SK-N-SH (cell line): ENCODE measurements around the gene CFAP43. TPM values are rescaled to one million over a fixed set of nuclear protein-coding genes. Genes with fewer than 3 reads are reported as not detected.

ENCODE experiments used
- CTCF ChIA-PET: fragments of 300-600, 350-600 bp; formaldehyde crosslinking; extraction: SDS; loops from one replicate; lab custom pipeline; 2021; lab: Yijun Ruan, JAX
- POLR2A ChIA-PET: fragments of 350-600 bp; sonication (Branson Sonifier 250); formaldehyde crosslinking; extraction: SDS; loops from one replicate; lab custom pipeline; 2020; ENCODE audit warnings: antibody characterized with exemption, inconsistent platforms; lab: Yijun Ruan, JAX
- DNase-seq: peaks from one replicate; pipeline ENCODE4 v3.0.0; 2012
- H2AFZ ChIP-seq: fragments of 200-600 bp; sonication (generic); 2 replicates; pipeline ENCODE4 v1.8.1; 2016; ENCODE audit warnings: antibody characterized with exemption, mild to moderate bottlenecking, low read depth
- H3F3A ChIP-seq: fragments of 200-600 bp; sonication (generic); replicated peaks from 2 replicates; pipeline ENCODE3; 2016; ENCODE audit warnings: antibody characterized with exemption, mild to moderate bottlenecking; ENCODE audit not compliant: insufficient read depth
- H3K27ac ChIP-seq, 2 experiments: fragments of 200-500 bp in 1 of 2; fragments of 200-600 bp in 1 of 2; sonication (Bioruptor generic) in 1 of 2; sonication (generic), shearing (Covaris generic) in 1 of 2; 2 replicates each; pipeline versions ENCODE4 v1.5.1 to v1.6.1; 2014 to 2016; ENCODE audit warnings: low read depth in 2 of 2, inconsistent platforms in 1 of 2, low read length in 1 of 2, mild to moderate bottlenecking in 1 of 2, mixed read lengths in 1 of 2
- H3K27me3 ChIP-seq: fragments of 200-600 bp; sonication (generic), shearing (Covaris generic); 2 replicates; pipeline ENCODE4 v1.6.1; 2016; ENCODE audit warnings: mixed run types; ENCODE audit not compliant: insufficient read depth
- H3K36me3 ChIP-seq, 2 experiments: fragments of 200-500 bp in 1 of 2; fragments of 200-600 bp in 1 of 2; sonication (Bioruptor generic) in 1 of 2; sonication (generic) in 1 of 2; replicated peaks in 1 of 2; 2 replicates each; pipeline versions ENCODE3 to v1.5.1; 2014 to 2016; ENCODE audit warnings: low read length in 1 of 2, mild to moderate bottlenecking in 1 of 2; ENCODE audit not compliant: insufficient read depth in 2 of 2, control insufficient read depth in 1 of 2
- H3K4me1 ChIP-seq, 2 experiments: fragments of 200-500 bp in 1 of 2; fragments of 200-600 bp in 1 of 2; sonication (Bioruptor generic) in 1 of 2; sonication (generic), shearing (Covaris generic) in 1 of 2; 2 replicates each; pipeline versions ENCODE4 v1.5.1 to v1.6.1; 2014 to 2016; ENCODE audit warnings: low read depth in 1 of 2, low read length in 1 of 2, mixed run types in 1 of 2; ENCODE audit not compliant: insufficient read depth in 2 of 2, control insufficient read depth in 1 of 2
- H3K4me2 ChIP-seq: fragments of 200-600 bp; sonication (generic), shearing (Covaris generic); 2 replicates; pipeline ENCODE4 v1.6.1; 2017; ENCODE audit warnings: mixed run types
- H3K4me3 ChIP-seq, 2 experiments: fragments of 200-500 bp in 1 of 2; fragments of 200-600 bp in 1 of 2; sonication (Bioruptor generic) in 1 of 2; sonication (generic), shearing (Covaris generic) in 1 of 2; 2 replicates each; pipeline versions ENCODE4 v1.5.1 to v1.8.1; 2014 to 2016; ENCODE audit warnings: low read depth in 2 of 2, inconsistent platforms in 1 of 2, low read length in 1 of 2, mild to moderate bottlenecking in 1 of 2, mixed read lengths in 1 of 2, moderate library complexity in 1 of 2
- H3K79me2 ChIP-seq: fragments of 200-600 bp; sonication (generic); 2 replicates; pipeline ENCODE4 v1.8.1; 2017; ENCODE audit warnings: mild to moderate bottlenecking; ENCODE audit not compliant: insufficient read depth
- H3K9ac ChIP-seq: fragments of 200-600 bp; sonication (generic); 2 replicates; pipeline ENCODE4 v1.6.1; 2017; ENCODE audit warnings: mixed run types
- H3K9me2 ChIP-seq: fragments of 200-600 bp; sonication (generic); 2 replicates; pipeline ENCODE4 v1.6.1; 2017; ENCODE audit warnings: mixed run types
- H3K9me3 ChIP-seq: fragments of 200-600 bp; sonication (generic); 2 replicates; pipeline ENCODE4 v1.6.1; 2017; ENCODE audit warnings: mixed run types, mild to moderate bottlenecking, moderate library complexity
- H4K20me1 ChIP-seq: fragments of 200-600 bp; sonication (generic); 2 replicates; pipeline ENCODE4 v1.6.1; 2017; ENCODE audit warnings: mild to moderate bottlenecking, mixed run types; ENCODE audit not compliant: insufficient read depth
- CHD2 ChIP-seq: fragments of 150-350 bp; IDR thresholded peaks from 2 replicates; pipeline ENCODE4 v1.6.1; 2018; ENCODE audit warnings: low read length; ENCODE audit not compliant: partially characterized antibody
- ELF1 ChIP-seq: IDR thresholded peaks from 2 replicates; pipeline ENCODE4 v1.4.0; 2012
- FOSL2 ChIP-seq: IDR thresholded peaks from 2 replicates; pipeline ENCODE4 v1.4.0; 2012; ENCODE audit warnings: low read depth, mild to moderate bottlenecking, moderate library complexity, borderline replicate concordance
- FOXM1 ChIP-seq: IDR thresholded peaks from 2 replicates; pipeline ENCODE4 v1.4.0; 2012; ENCODE audit warnings: low read depth, mild to moderate bottlenecking
- GATA2 ChIP-seq: sonication (generic); formaldehyde crosslinking; IDR thresholded peaks from 2 replicates; pipeline ENCODE4 v1.5.0; 2020; ENCODE audit warnings: mild to moderate bottlenecking, missing genetic modification reagents
- JUND ChIP-seq: IDR thresholded peaks from 2 replicates; pipeline ENCODE4 v1.4.0; 2012
- MXI1 ChIP-seq: IDR thresholded peaks from 2 replicates; pipeline ENCODE4 v1.6.1; 2012; ENCODE audit warnings: mild to moderate bottlenecking, low read depth, low read length, improper control_type of control experiment
- POLR2AphosphoS5 ChIP-seq: IDR thresholded peaks from 2 replicates; pipeline ENCODE4 v1.6.1; 2012; ENCODE audit warnings: low read depth, low read length
- RAD21 ChIP-seq: IDR thresholded peaks from 2 replicates; pipeline ENCODE4 v1.6.1; 2012; ENCODE audit warnings: mild to moderate bottlenecking, low read length
- RXRA ChIP-seq: IDR thresholded peaks from 2 replicates; pipeline ENCODE4 v1.4.0; 2012; ENCODE audit warnings: low read depth, mild to moderate bottlenecking, borderline replicate concordance
- TEAD4 ChIP-seq: IDR thresholded peaks from 2 replicates; pipeline ENCODE4 v1.4.0; 2012; ENCODE audit warnings: mild to moderate bottlenecking, borderline replicate concordance; ENCODE audit not compliant: insufficient read depth
- USF2 ChIP-seq: fragments of 150-350 bp; IDR thresholded peaks from 2 replicates; pipeline ENCODE4 v1.6.1; 2017; ENCODE audit warnings: antibody characterized with exemption, low read length, low read depth, borderline replicate concordance
- WGBS: methylation state at CpG from one replicate; pipeline ENCODE4 v1.1.6; 2017; ENCODE audit warnings: low lambda C conversion rate; 5-methylcytosine and 5-hydroxymethylcytosine counted together
- polyA plus RNA-seq, 3 experiments: library from polyadenylated mRNA; depleted of rRNA; stranded (reverse); fragments of >200 nt; gene quantifications; 2 replicates each; pipeline ENCODE4 v1.2.3, GENCODE V29; 2012
- TF ChIP-seq, protein P1 (sequence below): IDR thresholded peaks from 2 replicates; pipeline ENCODE4 v1.4.0; 2012; ENCODE audit warnings: low read depth, borderline replicate concordance
- TF ChIP-seq, protein P2 (sequence below): IDR thresholded peaks from 2 replicates; pipeline ENCODE4 v1.4.0; 2012; ENCODE audit warnings: low read depth, borderline replicate concordance
- TF ChIP-seq, protein P3 (sequence below): fragments of 200-600 bp; sonication (generic); IDR thresholded peaks from 2 replicates; pipeline ENCODE4 v1.6.1; 2017; ENCODE audit warnings: antibody characterized with exemption, mild to moderate bottlenecking, moderate library complexity
- TF ChIP-seq, protein P4 (sequence below): IDR thresholded peaks from 2 replicates; pipeline ENCODE4; 2012
- TF ChIP-seq, protein P5 (sequence below): IDR thresholded peaks from 2 replicates; pipeline ENCODE4 v1.6.1; 2012; ENCODE audit warnings: mild to moderate bottlenecking, low read depth, low read length, moderate library complexity

Gene CFAP43
- polyA plus RNA-seq, 1 of the 3 experiments (the other 2 are of a cell fraction) = 0.35 TPM

DNA sequence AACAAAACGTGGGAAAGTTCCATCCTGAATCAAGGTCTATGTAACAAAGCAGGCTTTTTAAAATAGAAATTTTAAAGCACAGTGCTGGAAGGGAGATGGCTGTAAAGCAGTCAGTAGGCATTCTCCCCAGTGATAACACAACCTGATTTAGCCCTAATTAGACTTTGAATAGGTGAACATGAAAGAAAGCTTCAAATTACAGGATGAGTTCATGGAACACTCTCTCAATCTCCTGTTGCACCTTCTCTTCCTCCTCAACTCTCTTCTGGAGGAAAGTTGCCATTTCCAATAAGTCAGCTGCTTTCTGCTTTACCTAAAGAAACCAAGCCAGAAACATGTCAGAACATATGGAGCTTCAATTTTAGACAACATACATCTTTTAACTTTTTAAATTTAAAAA lies 90.1 kb downstream of the CFAP43 start:
- CTCF ChIA-PET = interaction anchor here (1.3 to 1.4 kb wide), 2 partner anchors 14 to 58 kb away, joined by 3 read pairs; no protein-coding TSS in a partner anchor
- TF ChIP-seq ELF1 = no peak
- TF ChIP-seq, protein P1, sequence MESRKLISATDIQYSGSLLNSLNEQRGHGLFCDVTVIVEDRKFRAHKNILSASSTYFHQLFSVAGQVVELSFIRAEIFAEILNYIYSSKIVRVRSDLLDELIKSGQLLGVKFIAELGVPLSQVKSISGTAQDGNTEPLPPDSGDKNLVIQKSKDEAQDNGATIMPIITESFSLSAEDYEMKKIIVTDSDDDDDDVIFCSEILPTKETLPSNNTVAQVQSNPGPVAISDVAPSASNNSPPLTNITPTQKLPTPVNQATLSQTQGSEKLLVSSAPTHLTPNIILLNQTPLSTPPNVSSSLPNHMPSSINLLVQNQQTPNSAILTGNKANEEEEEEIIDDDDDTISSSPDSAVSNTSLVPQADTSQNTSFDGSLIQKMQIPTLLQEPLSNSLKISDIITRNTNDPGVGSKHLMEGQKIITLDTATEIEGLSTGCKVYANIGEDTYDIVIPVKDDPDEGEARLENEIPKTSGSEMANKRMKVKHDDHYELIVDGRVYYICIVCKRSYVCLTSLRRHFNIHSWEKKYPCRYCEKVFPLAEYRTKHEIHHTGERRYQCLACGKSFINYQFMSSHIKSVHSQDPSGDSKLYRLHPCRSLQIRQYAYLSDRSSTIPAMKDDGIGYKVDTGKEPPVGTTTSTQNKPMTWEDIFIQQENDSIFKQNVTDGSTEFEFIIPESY = no peak
- TF ChIP-seq RAD21 = no peak
- TF ChIP-seq CHD2 = no peak
- TF ChIP-seq FOXM1 = no peak
- TF ChIP-seq, protein P2, sequence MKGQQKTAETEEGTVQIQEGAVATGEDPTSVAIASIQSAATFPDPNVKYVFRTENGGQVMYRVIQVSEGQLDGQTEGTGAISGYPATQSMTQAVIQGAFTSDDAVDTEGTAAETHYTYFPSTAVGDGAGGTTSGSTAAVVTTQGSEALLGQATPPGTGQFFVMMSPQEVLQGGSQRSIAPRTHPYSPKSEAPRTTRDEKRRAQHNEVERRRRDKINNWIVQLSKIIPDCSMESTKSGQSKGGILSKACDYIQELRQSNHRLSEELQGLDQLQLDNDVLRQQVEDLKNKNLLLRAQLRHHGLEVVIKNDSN = no peak
- no peak for TF ChIP-seq GATA2 (CRISPR knock-in tag)
- TF ChIP-seq, protein P3, sequence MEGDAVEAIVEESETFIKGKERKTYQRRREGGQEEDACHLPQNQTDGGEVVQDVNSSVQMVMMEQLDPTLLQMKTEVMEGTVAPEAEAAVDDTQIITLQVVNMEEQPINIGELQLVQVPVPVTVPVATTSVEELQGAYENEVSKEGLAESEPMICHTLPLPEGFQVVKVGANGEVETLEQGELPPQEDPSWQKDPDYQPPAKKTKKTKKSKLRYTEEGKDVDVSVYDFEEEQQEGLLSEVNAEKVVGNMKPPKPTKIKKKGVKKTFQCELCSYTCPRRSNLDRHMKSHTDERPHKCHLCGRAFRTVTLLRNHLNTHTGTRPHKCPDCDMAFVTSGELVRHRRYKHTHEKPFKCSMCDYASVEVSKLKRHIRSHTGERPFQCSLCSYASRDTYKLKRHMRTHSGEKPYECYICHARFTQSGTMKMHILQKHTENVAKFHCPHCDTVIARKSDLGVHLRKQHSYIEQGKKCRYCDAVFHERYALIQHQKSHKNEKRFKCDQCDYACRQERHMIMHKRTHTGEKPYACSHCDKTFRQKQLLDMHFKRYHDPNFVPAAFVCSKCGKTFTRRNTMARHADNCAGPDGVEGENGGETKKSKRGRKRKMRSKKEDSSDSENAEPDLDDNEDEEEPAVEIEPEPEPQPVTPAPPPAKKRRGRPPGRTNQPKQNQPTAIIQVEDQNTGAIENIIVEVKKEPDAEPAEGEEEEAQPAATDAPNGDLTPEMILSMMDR = no peak
- TF ChIP-seq FOSL2 = no peak
- TF ChIP-seq, protein P4, sequence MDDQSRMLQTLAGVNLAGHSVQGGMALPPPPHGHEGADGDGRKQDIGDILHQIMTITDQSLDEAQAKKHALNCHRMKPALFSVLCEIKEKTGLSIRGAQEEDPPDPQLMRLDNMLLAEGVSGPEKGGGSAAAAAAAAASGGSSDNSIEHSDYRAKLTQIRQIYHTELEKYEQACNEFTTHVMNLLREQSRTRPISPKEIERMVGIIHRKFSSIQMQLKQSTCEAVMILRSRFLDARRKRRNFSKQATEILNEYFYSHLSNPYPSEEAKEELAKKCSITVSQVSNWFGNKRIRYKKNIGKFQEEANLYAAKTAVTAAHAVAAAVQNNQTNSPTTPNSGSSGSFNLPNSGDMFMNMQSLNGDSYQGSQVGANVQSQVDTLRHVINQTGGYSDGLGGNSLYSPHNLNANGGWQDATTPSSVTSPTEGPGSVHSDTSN = no peak
- TF ChIP-seq POLR2AphosphoS5 = no peak
- no peak for TF ChIP-seq TEAD4
- TF ChIP-seq, protein P5, sequence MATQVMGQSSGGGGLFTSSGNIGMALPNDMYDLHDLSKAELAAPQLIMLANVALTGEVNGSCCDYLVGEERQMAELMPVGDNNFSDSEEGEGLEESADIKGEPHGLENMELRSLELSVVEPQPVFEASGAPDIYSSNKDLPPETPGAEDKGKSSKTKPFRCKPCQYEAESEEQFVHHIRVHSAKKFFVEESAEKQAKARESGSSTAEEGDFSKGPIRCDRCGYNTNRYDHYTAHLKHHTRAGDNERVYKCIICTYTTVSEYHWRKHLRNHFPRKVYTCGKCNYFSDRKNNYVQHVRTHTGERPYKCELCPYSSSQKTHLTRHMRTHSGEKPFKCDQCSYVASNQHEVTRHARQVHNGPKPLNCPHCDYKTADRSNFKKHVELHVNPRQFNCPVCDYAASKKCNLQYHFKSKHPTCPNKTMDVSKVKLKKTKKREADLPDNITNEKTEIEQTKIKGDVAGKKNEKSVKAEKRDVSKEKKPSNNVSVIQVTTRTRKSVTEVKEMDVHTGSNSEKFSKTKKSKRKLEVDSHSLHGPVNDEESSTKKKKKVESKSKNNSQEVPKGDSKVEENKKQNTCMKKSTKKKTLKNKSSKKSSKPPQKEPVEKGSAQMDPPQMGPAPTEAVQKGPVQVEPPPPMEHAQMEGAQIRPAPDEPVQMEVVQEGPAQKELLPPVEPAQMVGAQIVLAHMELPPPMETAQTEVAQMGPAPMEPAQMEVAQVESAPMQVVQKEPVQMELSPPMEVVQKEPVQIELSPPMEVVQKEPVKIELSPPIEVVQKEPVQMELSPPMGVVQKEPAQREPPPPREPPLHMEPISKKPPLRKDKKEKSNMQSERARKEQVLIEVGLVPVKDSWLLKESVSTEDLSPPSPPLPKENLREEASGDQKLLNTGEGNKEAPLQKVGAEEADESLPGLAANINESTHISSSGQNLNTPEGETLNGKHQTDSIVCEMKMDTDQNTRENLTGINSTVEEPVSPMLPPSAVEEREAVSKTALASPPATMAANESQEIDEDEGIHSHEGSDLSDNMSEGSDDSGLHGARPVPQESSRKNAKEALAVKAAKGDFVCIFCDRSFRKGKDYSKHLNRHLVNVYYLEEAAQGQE = no peak
- no peak for TF ChIP-seq USF2
- TF ChIP-seq MXI1 = no peak
- TF ChIP-seq RXRA = no peak
- no peak for TF ChIP-seq JUND
- no peak for DNase-seq
- no peaks in the 10 kb centered on the region for H3K36me3 ChIP-seq
- no peak overlapping the region for H2AFZ ChIP-seq
- no peaks in the 10 kb centered on the region; the same call in 1 of the 2 replicates for H3K27me3 ChIP-seq
- no peak overlapping the region for H3K4me3 ChIP-seq
- H3K9ac ChIP-seq = no peak overlapping the region
- POLR2A ChIA-PET = no interaction called here
- WGBS = 19% methylated on average over 1 of the region's 1 CpG
- H3K27ac ChIP-seq = no peak overlapping the region
- H3F3A ChIP-seq = no peaks in the 10 kb centered on the region
- no peaks in the 10 kb centered on the region; a peak in 1 of 4 replicates for H3K4me1 ChIP-seq
- no peak overlapping the region for H3K4me2 ChIP-seq
- H4K20me1 ChIP-seq = no peaks in the 10 kb centered on the region
- H3K9me2 ChIP-seq = no peaks in the 10 kb centered on the region
- no peaks in the 10 kb centered on the region for H3K79me2 ChIP-seq
- H3K9me3 ChIP-seq = no peaks in the 10 kb centered on the region
